Upper lobe of left lung (tissue), 6 donors: Measurements from ENCODE around the gene PTGR2. TPM values are rescaled to one million over a fixed set of nuclear protein-coding genes. Genes with fewer than 3 reads are reported as not detected.

Experiments
- ATAC-seq, 2 donors: fragments of 200-7000 bp; cut with Tn5 transposase; one replicate each; pipeline ENCODE4 v1.9.1; 2022; ENCODE audit warnings: mild to moderate bottlenecking in 2 of 2, moderate library complexity in 2 of 2; ENCODE audit not compliant: low FRiP score in 2 of 2
- DNase-seq, 2 donors: peaks; one replicate each; pipeline ENCODE4 v3.0.0-alpha.2; 2019 to 2020
- H3K27ac ChIP-seq, 4 donors: fragments of 200-600 bp; sonication (generic); one replicate each; pipeline ENCODE4 v1.5.1; 2016 to 2019
- H3K27me3 ChIP-seq, 4 donors: fragments of 200-600 bp; sonication (generic); one replicate each; pipeline ENCODE4 v1.5.1; 2017 to 2019
- H3K36me3 ChIP-seq, 4 donors: fragments of 200-600 bp; sonication (generic); one replicate each; pipeline ENCODE4 v1.5.1; 2016 to 2019
- H3K4me1 ChIP-seq, 4 donors: fragments of 200-600 bp; sonication (generic); one replicate each; pipeline ENCODE4 v1.5.1; 2018 to 2019
- H3K4me3 ChIP-seq, 4 donors: fragments of 200-600 bp; sonication (generic); one replicate each; pipeline ENCODE4 v1.5.1; 2017 to 2019; ENCODE audit warnings: mild to moderate bottlenecking in 2 of 4, moderate library complexity in 1 of 4
- H3K9me3 ChIP-seq, 4 donors: fragments of 200-600 bp; sonication (generic); one replicate each; pipeline ENCODE4 v1.5.1; 2018 to 2019
- EP300 ChIP-seq, 4 donors: sonication (generic); formaldehyde crosslinking; IDR thresholded peaks; one replicate each; pipeline ENCODE4 v1.5.1; 2017; ENCODE audit warnings: antibody characterized with exemption in 4 of 4, control low read depth in 2 of 4
- POLR2A ChIP-seq, 4 donors: fragments of 450-650 bp; IDR thresholded peaks; one replicate each; pipeline ENCODE4 v1.5.1; 2016 to 2017; ENCODE audit warnings: antibody characterized with exemption in 4 of 4, mild to moderate bottlenecking in 2 of 4
- POLR2AphosphoS5 ChIP-seq, 2 donors: sonication (generic); formaldehyde crosslinking; IDR thresholded peaks; one replicate each; pipeline ENCODE4 v1.5.1; 2017; ENCODE audit warnings: antibody characterized with exemption in 2 of 2
- WGBS, 2 donors: methylation state at CpG; one replicate each; pipeline ENCODE4 v1.1.5; 2017 to 2018; 5-methylcytosine and 5-hydroxymethylcytosine counted together
- total RNA-seq, 6 donors: library from RNA; depleted of rRNA in 4 of 6; stranded (reverse); fragments of >200 nt in 4 of 6; gene quantifications; one replicate each; pipeline versions ENCODE4 v1.1.0 to v1.2.1, GENCODE V29; 2016 to 2021
- TF ChIP-seq, protein P1 (sequence below), 6 experiments: fragments of 450-650 bp in 4 of 6; fragments of 200-600 bp in 2 of 6; sonication (generic) in 2 of 6; IDR thresholded peaks; one replicate each; pipeline ENCODE4 v1.5.1; 2016 to 2019; ENCODE audit warnings: antibody characterized with exemption in 6 of 6
- donor health status: DM: no; HTN: no; CAD: no; lungs with moderate emphysema.
- donor health status: DM: no; HTN: yes; CAD: no; lungs with severe emphysema.

Gene PTGR2
- total RNA-seq, 6 donors from 2014 or later, result 4.3 to 15.0 (median 8.8) TPM

DNA sequence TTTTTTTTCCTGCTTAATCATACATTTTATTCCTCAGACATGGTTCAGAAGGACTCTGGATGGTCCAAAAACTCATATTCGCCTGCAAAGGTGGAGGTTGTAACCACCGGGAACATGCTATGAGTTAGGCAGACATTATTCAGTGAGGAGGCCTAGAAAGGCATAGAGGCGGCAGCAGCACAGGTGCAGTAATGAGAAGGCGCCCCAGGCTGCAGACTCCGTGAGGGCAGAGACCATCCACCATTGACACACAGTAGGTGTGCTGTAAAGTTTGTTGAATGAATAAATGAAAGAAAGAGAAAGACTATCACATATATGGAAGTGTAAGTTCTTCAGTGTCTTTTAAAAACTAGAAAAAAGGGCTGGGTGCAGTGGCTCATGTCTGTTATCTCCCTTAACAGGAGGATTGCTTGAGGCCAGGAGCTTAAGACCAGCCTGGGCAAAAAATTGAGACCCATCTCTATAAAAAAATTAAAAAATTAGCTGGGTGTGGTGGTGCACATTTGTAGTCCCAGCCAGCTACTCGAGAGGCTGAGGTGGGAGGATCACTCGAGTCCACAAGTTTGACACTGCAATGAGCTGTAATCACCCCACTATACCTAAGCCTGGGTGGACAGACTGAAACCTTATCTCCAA lies 34.5 kb upstream of the PTGR2 start:
- 87 to 92% methylated on average over 7 of the region's 7 CpGs for WGBS, 2 donors

DNA sequence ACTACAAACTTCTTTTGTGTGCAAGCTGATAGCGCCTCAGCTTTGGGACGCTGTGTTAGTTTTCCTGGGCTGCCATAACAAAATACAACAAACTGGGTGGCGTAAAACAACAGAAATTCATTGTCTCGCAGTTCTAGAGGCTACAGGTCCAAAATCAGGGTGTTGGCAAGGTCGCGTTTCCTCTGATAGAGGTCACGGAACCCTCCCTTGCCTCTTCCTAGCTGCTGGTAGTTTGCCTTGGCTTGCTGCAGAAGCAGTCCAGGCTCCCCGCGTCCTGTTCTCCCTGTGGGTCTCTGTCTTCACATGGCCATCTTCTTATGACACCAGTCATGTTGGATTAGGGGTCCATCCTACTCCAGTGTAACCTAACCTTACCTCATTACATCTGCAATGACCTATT lies 32.8 kb upstream of the PTGR2 start:
- ATAC-seq (no peak), DNase-seq (no peak)
- H3K9me3 ChIP-seq, result no peaks in the 10 kb centered on the region
- no peaks in the 10 kb centered on the region for H3K4me1 ChIP-seq
- TF ChIP-seq EP300 (IDR thresholded peaks at IDR 0.05) (no peak), POLR2AphosphoS5 (IDR thresholded peaks at IDR 0.05) (no peak), POLR2A (IDR thresholded peaks at IDR 0.05) (no peak)
- TF ChIP-seq, protein P1, sequence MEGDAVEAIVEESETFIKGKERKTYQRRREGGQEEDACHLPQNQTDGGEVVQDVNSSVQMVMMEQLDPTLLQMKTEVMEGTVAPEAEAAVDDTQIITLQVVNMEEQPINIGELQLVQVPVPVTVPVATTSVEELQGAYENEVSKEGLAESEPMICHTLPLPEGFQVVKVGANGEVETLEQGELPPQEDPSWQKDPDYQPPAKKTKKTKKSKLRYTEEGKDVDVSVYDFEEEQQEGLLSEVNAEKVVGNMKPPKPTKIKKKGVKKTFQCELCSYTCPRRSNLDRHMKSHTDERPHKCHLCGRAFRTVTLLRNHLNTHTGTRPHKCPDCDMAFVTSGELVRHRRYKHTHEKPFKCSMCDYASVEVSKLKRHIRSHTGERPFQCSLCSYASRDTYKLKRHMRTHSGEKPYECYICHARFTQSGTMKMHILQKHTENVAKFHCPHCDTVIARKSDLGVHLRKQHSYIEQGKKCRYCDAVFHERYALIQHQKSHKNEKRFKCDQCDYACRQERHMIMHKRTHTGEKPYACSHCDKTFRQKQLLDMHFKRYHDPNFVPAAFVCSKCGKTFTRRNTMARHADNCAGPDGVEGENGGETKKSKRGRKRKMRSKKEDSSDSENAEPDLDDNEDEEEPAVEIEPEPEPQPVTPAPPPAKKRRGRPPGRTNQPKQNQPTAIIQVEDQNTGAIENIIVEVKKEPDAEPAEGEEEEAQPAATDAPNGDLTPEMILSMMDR (IDR thresholded peaks at IDR 0.05), result no peak
- no peaks in the 10 kb centered on the region for H3K36me3 ChIP-seq
- H3K4me3 ChIP-seq, result no peak overlapping the region
- no peaks in the 10 kb centered on the region for H3K27me3 ChIP-seq
- H3K27ac ChIP-seq, result no peak overlapping the region
- 75 to 82% methylated on average over 9 of the region's 9 CpGs for WGBS, 2 donors

More for the DNA sequence above, 34.5 kb upstream of the PTGR2 start:
- H3K36me3 ChIP-seq, result no peaks in the 10 kb centered on the region
- no peaks in the 10 kb centered on the region for H3K4me1 ChIP-seq
- no peak overlapping the region for H3K4me3 ChIP-seq
- H3K27me3 ChIP-seq, result no peaks in the 10 kb centered on the region
- no peaks in the 10 kb centered on the region for H3K9me3 ChIP-seq
- ATAC-seq (no peak), DNase-seq (no peak)
- H3K27ac ChIP-seq, result no peak overlapping the region
- TF ChIP-seq, protein P1 (IDR thresholded peaks at IDR 0.05), result no peak
- TF ChIP-seq EP300 (IDR thresholded peaks at IDR 0.05), result no peak
- TF ChIP-seq POLR2A (IDR thresholded peaks at IDR 0.05), result no peak
- TF ChIP-seq POLR2AphosphoS5 (IDR thresholded peaks at IDR 0.05), result no peak

DNA sequence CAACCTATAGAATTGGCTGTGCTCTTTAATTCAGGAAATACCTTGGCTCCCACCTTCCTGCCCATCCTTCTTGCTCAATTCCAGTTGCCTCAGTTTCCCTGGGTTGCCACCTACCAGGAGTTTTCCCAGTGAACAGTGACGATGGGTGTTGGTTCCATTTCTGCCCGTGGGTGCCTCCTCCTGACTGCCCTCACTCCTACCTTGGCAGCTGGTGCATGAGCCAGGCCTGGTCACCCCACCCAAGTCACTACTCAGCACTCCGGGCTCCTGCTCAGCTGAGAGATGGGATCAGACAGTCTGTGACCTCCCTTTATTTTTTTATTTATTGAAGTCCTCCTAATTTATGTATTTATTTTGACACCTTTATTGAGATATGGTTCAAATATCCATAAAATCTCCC lies 31.0 kb upstream of the PTGR2 start:
- no peaks in the 10 kb centered on the region for H3K36me3 ChIP-seq
- no peak for TF ChIP-seq POLR2A (IDR thresholded peaks at IDR 0.05)
- no peaks in the 10 kb centered on the region for H3K27me3 ChIP-seq
- ATAC-seq (no peak), DNase-seq (no peak)
- peaks cover 0 to 8% (median 7%) of the 10 kb centered on the region in 4 donors for H3K4me1 ChIP-seq
- no peak overlapping the region for H3K4me3 ChIP-seq
- H3K9me3 ChIP-seq, result no peaks in the 10 kb centered on the region
- WGBS, 2 donors, result 89 to 91% methylated on average over 3 of the region's 3 CpGs
- no peak overlapping the region for H3K27ac ChIP-seq

DNA sequence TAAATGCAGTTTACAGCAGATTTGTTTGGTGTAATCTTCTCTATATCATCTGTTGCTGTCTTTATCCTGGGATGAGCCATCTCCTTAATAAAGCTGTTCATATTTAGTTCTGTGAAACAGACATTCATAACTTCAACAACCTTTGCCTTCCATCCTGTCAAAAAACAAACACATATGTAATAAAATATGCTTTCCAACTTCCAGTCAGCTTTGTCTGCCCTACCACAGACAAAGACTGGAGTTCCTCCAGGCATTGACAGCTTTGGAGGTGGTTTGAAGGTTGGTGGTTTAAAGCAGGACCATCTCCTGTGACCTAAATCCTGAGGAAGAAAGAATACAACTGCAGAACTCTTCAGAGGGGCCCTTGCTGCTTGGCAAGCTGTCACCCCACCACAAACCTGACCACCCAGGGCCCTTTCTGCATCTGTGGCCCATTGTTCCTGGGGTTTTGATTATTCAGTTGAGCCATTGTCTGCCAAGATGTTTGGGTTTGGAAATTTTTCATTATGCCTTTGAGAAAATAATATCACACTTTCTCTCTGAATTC lies 28.2 kb upstream of the PTGR2 start:
- H3K9me3 ChIP-seq, result no peaks in the 10 kb centered on the region
- TF ChIP-seq POLR2AphosphoS5 (IDR thresholded peaks at IDR 0.05), result no peak
- TF ChIP-seq, protein P1 (IDR thresholded peaks at IDR 0.05), result no peak
- no peak for TF ChIP-seq POLR2A (IDR thresholded peaks at IDR 0.05)
- TF ChIP-seq EP300 (IDR thresholded peaks at IDR 0.05), result no peak
- no peak for ATAC-seq
- peaks cover 0 to 10% (median 8%) of the 10 kb centered on the region in 4 donors for H3K4me1 ChIP-seq
- peak overlapping the region in 1 of 4 donors; percentile 19 for H3K27ac ChIP-seq
- no peaks in the 10 kb centered on the region for H3K36me3 ChIP-seq
- no peaks in the 10 kb centered on the region for H3K27me3 ChIP-seq
- H3K4me3 ChIP-seq, result no peak overlapping the region
- DNase-seq, result no peak

DNA sequence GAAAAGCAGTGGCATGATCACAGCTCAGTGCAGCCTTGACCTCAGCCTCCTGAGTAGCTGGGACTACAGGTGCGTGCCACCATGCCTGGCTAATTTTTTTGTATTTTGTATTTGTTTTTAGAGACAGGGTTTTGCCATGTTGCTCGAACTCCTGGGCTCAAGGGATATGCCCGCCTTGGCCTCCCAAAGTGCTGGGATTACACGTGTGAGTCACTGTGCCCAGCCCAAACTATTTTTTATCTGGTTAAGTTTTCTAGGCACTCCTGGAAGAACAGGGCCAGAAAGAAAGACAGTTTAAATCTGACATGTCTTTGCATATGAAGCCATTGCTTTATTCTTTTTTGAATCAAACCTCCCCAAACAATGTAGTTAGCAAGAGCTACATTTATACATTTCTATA lies 27.5 kb upstream of the PTGR2 start:
- peak overlapping the region in 1 of 4 donors; percentile 19 for H3K27ac ChIP-seq
- no peaks in the 10 kb centered on the region for H3K27me3 ChIP-seq
- ATAC-seq (no peak), DNase-seq (no peak)
- no peak for TF ChIP-seq POLR2AphosphoS5 (IDR thresholded peaks at IDR 0.05)
- TF ChIP-seq, protein P1 (IDR thresholded peaks at IDR 0.05), result no peak
- TF ChIP-seq EP300 (IDR thresholded peaks at IDR 0.05), result no peak
- TF ChIP-seq POLR2A (IDR thresholded peaks at IDR 0.05), result no peak
- 94 to 96% methylated on average over 4 of the region's 4 CpGs for WGBS, 2 donors
- H3K4me3 ChIP-seq, result no peak overlapping the region
- no peaks in the 10 kb centered on the region for H3K9me3 ChIP-seq
- peaks cover 0 to 10% (median 8%) of the 10 kb centered on the region in 4 donors for H3K4me1 ChIP-seq
- H3K36me3 ChIP-seq, result no peaks in the 10 kb centered on the region
